HEK293 (cell line): Measurements from ENCODE around the gene IGLON5.

Experiments
- CTCF ChIA-PET: fragments of 350-600 bp; formaldehyde crosslinking; extraction: SDS; loops from one replicate; lab custom pipeline; 2021; ENCODE audit warnings: antibody characterized with exemption; lab: Yijun Ruan, JAX
- POLR2A ChIA-PET: fragments of 300-600 bp; formaldehyde crosslinking; extraction: SDS; loops from one replicate; lab custom pipeline; 2020; ENCODE audit warnings: antibody characterized with exemption, inconsistent platforms; lab: Yijun Ruan, JAX
- H3K27ac ChIP-seq: fragments of 200-500 bp; sonication (Bioruptor generic); 2 replicates; pipeline ENCODE4 v1.5.1; 2014; ENCODE audit warnings: low read depth, low read length, control low read depth, inconsistent platforms; ENCODE audit errors: extremely low read depth
- H3K36me3 ChIP-seq, 2 experiments: fragments of 200-500 bp in 1 of 2; sonication (Bioruptor generic) in 1 of 2; 1 replicate in 1 of 2; 2 replicates in 1 of 2; pipeline ENCODE4 v1.5.1; 2014 to 2017; ENCODE audit warnings: inconsistent platforms in 2 of 2, low read length in 2 of 2; ENCODE audit not compliant: control insufficient read depth in 2 of 2, insufficient read depth in 1 of 2
- H3K4me1 ChIP-seq: fragments of 200-500 bp; sonication (Bioruptor generic); 2 replicates; pipeline ENCODE4 v1.5.1; 2014; ENCODE audit warnings: mild to moderate bottlenecking, low read length, inconsistent platforms; ENCODE audit not compliant: control insufficient read depth, insufficient read depth
- H3K4me3 ChIP-seq: 2 replicates; pipeline ENCODE4 v1.5.1; 2011; ENCODE audit warnings: low read depth, mild to moderate bottlenecking, control low read depth, low read length, moderate library complexity
- H3K9me3 ChIP-seq: fragments of 200-500 bp; sonication (Bioruptor generic); 2 replicates; pipeline ENCODE4 v1.5.1; 2014; ENCODE audit warnings: low read depth, low read length, inconsistent platforms; ENCODE audit not compliant: control insufficient read depth, insufficient read depth
- BCL11A ChIP-seq: fragments of 450-650 bp; formaldehyde crosslinking; IDR thresholded peaks from 2 replicates; pipeline ENCODE4 v1.5.1; 2016; ENCODE audit warnings: low read depth, missing biosample characterization, missing genetic modification characterization
- HIC1 ChIP-seq: fragments of 450-650 bp; formaldehyde crosslinking; IDR thresholded peaks from 2 replicates; pipeline ENCODE4 v1.5.1; 2016; ENCODE audit warnings: missing biosample characterization, missing genetic modification characterization
- HOXA7 ChIP-seq: sonication (generic); formaldehyde crosslinking; IDR thresholded peaks from 2 replicates; pipeline ENCODE4 v1.8.1; 2022; ENCODE audit warnings: missing genetic modification reagents, borderline replicate concordance
- KLF7 ChIP-seq: fragments of 450-650 bp; formaldehyde crosslinking; IDR thresholded peaks from 2 replicates; pipeline ENCODE4 v1.5.1; 2016; ENCODE audit warnings: missing biosample characterization, missing genetic modification characterization, borderline replicate concordance
- PATZ1 ChIP-seq: fragments of 450-650 bp; formaldehyde crosslinking; IDR thresholded peaks from 2 replicates; pipeline ENCODE4 v1.5.1; 2016; ENCODE audit warnings: missing biosample characterization, missing genetic modification characterization
- PBX3 ChIP-seq: sonication (generic); formaldehyde crosslinking; IDR thresholded peaks from 2 replicates; pipeline ENCODE4 v1.8.1; 2022; ENCODE audit warnings: mild to moderate bottlenecking, moderate library complexity, missing genetic modification reagents
- SCRT2 ChIP-seq: fragments of 450-650 bp; formaldehyde crosslinking; IDR thresholded peaks from 2 replicates; pipeline ENCODE4 v1.5.1; 2016; ENCODE audit warnings: missing biosample characterization, missing genetic modification characterization
- WT1 ChIP-seq: fragments of 450-650 bp; formaldehyde crosslinking; IDR thresholded peaks from 2 replicates; pipeline ENCODE4 v1.5.1; 2016; ENCODE audit warnings: missing biosample characterization, missing genetic modification characterization
- ZBTB1 ChIP-seq: fragments of 450-650 bp; formaldehyde crosslinking; IDR thresholded peaks from 2 replicates; pipeline ENCODE4 v1.5.1; 2016; ENCODE audit warnings: missing biosample characterization, missing genetic modification characterization
- ZBTB10 ChIP-seq: fragments of 450-650 bp; formaldehyde crosslinking; IDR thresholded peaks from 2 replicates; pipeline ENCODE4 v1.5.1; 2016; ENCODE audit warnings: missing biosample characterization, missing genetic modification characterization
- ZEB2 ChIP-seq: fragments of 450-650 bp; formaldehyde crosslinking; IDR thresholded peaks from 2 replicates; pipeline ENCODE4 v1.5.1; 2016; ENCODE audit warnings: missing biosample characterization, missing genetic modification characterization
- ZNF221 ChIP-seq: fragments of 450-650 bp; formaldehyde crosslinking; IDR thresholded peaks from 2 replicates; pipeline ENCODE4 v1.5.1; 2017; ENCODE audit warnings: missing biosample characterization, missing genetic modification characterization, borderline replicate concordance
- ZNF248 ChIP-seq: fragments of 450-650 bp; formaldehyde crosslinking; IDR thresholded peaks from 2 replicates; pipeline ENCODE4 v1.5.1; 2017; ENCODE audit warnings: missing biosample characterization, missing genetic modification characterization
- ZNF292 ChIP-seq: fragments of 450-650 bp; formaldehyde crosslinking; IDR thresholded peaks from 2 replicates; pipeline ENCODE4 v1.5.1; 2016; ENCODE audit warnings: low read depth, missing biosample characterization, missing genetic modification characterization, borderline replicate concordance
- ZNF510 ChIP-seq: fragments of 450-650 bp; formaldehyde crosslinking; IDR thresholded peaks from 2 replicates; pipeline ENCODE4 v1.5.1; 2018; ENCODE audit warnings: mild to moderate bottlenecking, missing genetic modification characterization, missing biosample characterization; ENCODE audit not compliant: insufficient replicate concordance
- ZNF544 ChIP-seq: fragments of 450-650 bp; formaldehyde crosslinking; IDR thresholded peaks from 2 replicates; pipeline ENCODE4 v1.5.0; 2017; ENCODE audit warnings: missing biosample characterization, missing genetic modification characterization
- ZNF660 ChIP-seq: fragments of 450-650 bp; IDR thresholded peaks from 2 replicates; pipeline ENCODE4 v1.5.1; 2018; ENCODE audit warnings: missing biosample characterization, mild to moderate bottlenecking, missing genetic modification characterization
- ZNF707 ChIP-seq: fragments of 450-650 bp; formaldehyde crosslinking; IDR thresholded peaks from 2 replicates; pipeline ENCODE4 v1.5.1; 2016; ENCODE audit warnings: missing biosample characterization, missing genetic modification characterization
- ZNF830 ChIP-seq: fragments of 450-650 bp; IDR thresholded peaks from 2 replicates; pipeline ENCODE4 v1.5.0; 2018; ENCODE audit warnings: missing biosample characterization, missing genetic modification characterization, low read depth, mild to moderate bottlenecking, moderate library complexity

Gene IGLON5

GRCh38 chr19:51330366-51330765 lies 18.9 kb downstream of the IGLON5 start (continued):
- no peak for TF ChIP-seq HIC1 (tag by site-specific recombination)
- TF ChIP-seq ZNF707 (tag by site-specific recombination), result no peak
- no peak for TF ChIP-seq ZNF660 (tag by site-specific recombination)
- no peak for TF ChIP-seq ZNF544
- TF ChIP-seq PATZ1 (tag by site-specific recombination), result no peak
- TF ChIP-seq KLF7 (tag by site-specific recombination), result no peak
- TF ChIP-seq BCL11A (tag by site-specific recombination), result no peak

GRCh38 chr19:51331193-51331592 lies 19.7 kb downstream of the IGLON5 start:
- TF ChIP-seq ZNF221 (tag by site-specific recombination), result no peak
- no peak for TF ChIP-seq ZNF248 (tag by site-specific recombination)
- no peak for TF ChIP-seq PBX3 (CRISPR knock-in tag)
- no peak for TF ChIP-seq ZBTB10 (tag by site-specific recombination)
- no peak for TF ChIP-seq HOXA7 (CRISPR knock-in tag)
- TF ChIP-seq ZBTB1 (tag by site-specific recombination), result no peak
- TF ChIP-seq ZNF510 (tag by site-specific recombination), result no peak
- no peak for TF ChIP-seq ZNF292 (tag by site-specific recombination)
- TF ChIP-seq ZNF830 (tag by site-specific recombination), result no peak
- no peak for TF ChIP-seq WT1 (tag by site-specific recombination)
- TF ChIP-seq SCRT2 (tag by site-specific recombination), result no peak
- no peak for TF ChIP-seq ZEB2 (tag by site-specific recombination)
- POLR2A ChIA-PET, result interaction anchor here (0.6 to 1.0 kb wide), 2 partner anchors 8 to 1477 kb away, joined by 3 to 4 read pairs; no protein-coding TSS in a partner anchor
- Histone ChIP-seq H3K9me3 (no peaks in the 10 kb centered on the region), H3K4me1 (no peaks in the 10 kb centered on the region), H3K4me3 (no peak overlapping the region), H3K27ac (no peak overlapping the region), H3K36me3 (no peaks in the 10 kb centered on the region)
- CTCF ChIA-PET, result interaction anchor here (0.6 to 1.2 kb wide), 3 partner anchors 8 to 48 kb away, joined by 3 to 4 read pairs (median 3); no protein-coding TSS in a partner anchor
